D721Med (cell line): ENCODE measurements around the gene MAP10.
A peak's percentile ranks its signal among the peaks of the same experiment; 100 is the strongest.

Experiments used
- DNase-seq: peaks from one replicate; pipeline ENCODE4 v3.0.0; 2011; ENCODE audit warnings: low spot score; ENCODE audit not compliant: insufficient read length
- FAIRE-seq: peaks from 2 replicates; lab custom pipeline; 2011; peaks lifted over from hg19 to GRCh38; lab: Jason Lieb, UNC
- TF ChIP-seq, protein P1 (sequence below): IDR thresholded peaks from 2 replicates; pipeline ENCODE4 v1.5.1; 2012; ENCODE audit warnings: mild to moderate bottlenecking, control low read depth; ENCODE audit not compliant: insufficient read depth; ENCODE audit errors: missing control alignments

MAP10 gene

DNA sequence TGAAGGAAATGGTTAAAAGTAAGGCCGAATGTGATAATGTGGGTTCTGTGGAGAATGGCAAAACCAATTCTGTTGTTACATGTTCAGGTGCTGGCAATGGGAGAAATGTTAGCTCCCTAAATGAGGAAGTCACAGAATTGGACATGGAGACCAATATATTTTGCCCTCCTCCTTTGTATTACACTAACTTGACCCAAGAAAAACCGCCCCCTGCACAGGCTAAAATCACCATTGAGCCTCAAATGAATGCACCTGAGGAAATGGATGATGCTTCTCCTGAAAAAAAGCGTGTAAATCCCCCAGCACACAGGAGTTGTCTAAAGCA lies 932 bp downstream of the MAP10 start:
- no peak for DNase-seq
- no peak for FAIRE-seq
- TF ChIP-seq, protein P1, sequence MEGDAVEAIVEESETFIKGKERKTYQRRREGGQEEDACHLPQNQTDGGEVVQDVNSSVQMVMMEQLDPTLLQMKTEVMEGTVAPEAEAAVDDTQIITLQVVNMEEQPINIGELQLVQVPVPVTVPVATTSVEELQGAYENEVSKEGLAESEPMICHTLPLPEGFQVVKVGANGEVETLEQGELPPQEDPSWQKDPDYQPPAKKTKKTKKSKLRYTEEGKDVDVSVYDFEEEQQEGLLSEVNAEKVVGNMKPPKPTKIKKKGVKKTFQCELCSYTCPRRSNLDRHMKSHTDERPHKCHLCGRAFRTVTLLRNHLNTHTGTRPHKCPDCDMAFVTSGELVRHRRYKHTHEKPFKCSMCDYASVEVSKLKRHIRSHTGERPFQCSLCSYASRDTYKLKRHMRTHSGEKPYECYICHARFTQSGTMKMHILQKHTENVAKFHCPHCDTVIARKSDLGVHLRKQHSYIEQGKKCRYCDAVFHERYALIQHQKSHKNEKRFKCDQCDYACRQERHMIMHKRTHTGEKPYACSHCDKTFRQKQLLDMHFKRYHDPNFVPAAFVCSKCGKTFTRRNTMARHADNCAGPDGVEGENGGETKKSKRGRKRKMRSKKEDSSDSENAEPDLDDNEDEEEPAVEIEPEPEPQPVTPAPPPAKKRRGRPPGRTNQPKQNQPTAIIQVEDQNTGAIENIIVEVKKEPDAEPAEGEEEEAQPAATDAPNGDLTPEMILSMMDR = no peak

DNA sequence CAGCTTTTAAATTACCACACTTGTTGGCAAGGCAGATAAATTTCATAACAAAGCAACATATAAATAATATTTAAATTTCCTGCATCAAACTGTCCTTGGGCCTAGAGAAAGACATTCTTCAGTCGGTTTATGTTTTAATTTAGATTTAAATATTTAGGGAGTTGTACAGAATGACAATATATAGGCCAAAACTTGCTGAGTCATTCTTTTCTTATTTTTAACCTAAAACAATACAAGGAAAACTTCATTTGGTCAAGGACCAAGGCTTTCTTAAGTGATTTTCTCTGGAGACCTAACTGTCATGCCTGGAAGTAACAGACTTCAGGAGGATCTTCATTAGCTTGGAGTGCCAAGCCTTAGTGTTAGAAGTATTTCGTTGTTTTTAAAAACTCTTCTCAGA lies 5.6 kb downstream of the MAP10 start:
- no peak for FAIRE-seq
- TF ChIP-seq, protein P1 = no peak

DNA sequence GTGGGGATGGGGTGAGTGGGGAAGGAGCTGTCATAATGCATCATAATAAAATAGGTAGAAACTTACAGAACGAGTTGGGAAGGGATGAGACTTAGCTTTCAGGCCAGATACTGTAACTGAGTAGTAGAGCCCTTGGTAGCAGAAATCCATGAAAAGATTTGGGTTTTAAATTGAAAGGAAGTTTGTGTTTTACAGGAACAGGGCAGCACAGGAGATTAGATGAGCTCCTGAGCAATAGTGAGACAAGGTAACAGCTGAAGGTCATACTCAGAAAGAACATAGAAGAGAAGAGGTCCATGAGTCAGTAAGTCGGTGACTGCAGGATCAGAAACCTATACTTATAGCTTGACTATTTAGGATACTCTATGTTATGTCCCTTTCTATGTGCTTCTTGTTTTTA lies 7.3 kb downstream of the MAP10 start:
- FAIRE-seq (peak; percentile 68), DNase-seq (no peak)
- TF ChIP-seq, protein P1 = no peak

More for the DNA sequence above, 5.6 kb downstream of the MAP10 start:
- no peak for DNase-seq

DNA sequence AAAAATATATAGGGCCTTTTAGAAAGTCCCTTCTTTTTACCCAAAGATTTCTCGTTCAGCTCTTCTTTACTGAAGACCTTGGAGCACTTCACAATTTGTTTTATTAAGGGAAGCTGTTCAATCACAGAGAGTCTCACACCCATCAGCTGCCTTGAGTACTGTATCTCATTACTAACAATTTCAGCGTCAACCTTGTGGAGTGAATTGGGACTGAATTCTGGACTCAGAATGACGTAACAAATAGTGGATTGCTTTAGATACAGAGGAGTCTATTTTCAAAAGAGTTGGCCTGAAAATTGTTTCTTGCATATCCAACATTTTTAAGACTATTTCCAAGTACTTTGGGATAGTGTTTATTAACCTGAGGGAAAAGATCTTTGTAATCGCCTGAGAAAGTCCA lies 7.9 kb downstream of the MAP10 start:
- DNase-seq = no peak
- TF ChIP-seq, protein P1 = no peak
- no peak for FAIRE-seq

GRCh38 chr1:232813760-232814159 lies 8.5 kb downstream of the MAP10 start:
- FAIRE-seq = peak; percentile 87
- no peak for DNase-seq
- TF ChIP-seq, protein P1 = no peak

GRCh38 chr1:232816324-232816723 lies 11.1 kb downstream of the MAP10 start:
- FAIRE-seq (no peak), DNase-seq (no peak)
- TF ChIP-seq, protein P1 = no peak

DNA sequence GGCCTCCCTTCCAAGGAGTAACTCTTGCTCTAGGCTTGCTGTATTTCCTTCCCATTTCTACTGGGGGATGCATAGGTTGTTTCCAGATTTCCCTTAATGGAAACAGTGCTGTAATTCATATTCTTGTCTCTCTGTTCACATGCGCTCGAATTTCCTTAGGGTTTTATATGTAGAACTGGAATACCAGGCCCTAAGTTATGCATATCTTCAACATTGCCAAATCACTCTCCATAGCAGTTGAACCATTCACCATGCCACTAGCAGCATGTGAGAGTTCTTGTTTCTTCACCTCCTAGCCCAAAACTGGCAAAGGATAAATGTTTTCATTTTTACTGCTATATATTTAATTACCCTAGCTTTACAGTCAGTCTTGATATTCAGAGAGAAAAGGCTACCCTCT lies 12.8 kb downstream of the MAP10 start:
- no peak for DNase-seq
- TF ChIP-seq, protein P1 = no peak
- FAIRE-seq = no peak
